ENCODE data around the gene ZNF831.

The ZNF831 gene

GRCh38 chr20:59157961-59158541 is 5.6 kb upstream of the ZNF831 start:
- DNase-seq (ENCODE audit: low read depth) = no peak

- no peak for DNase-seq (ENCODE audit: low read depth)
These were observed 4.9 kb upstream of the ZNF831 start for GRCh38 chr20:59158673-59159072.

DNA sequence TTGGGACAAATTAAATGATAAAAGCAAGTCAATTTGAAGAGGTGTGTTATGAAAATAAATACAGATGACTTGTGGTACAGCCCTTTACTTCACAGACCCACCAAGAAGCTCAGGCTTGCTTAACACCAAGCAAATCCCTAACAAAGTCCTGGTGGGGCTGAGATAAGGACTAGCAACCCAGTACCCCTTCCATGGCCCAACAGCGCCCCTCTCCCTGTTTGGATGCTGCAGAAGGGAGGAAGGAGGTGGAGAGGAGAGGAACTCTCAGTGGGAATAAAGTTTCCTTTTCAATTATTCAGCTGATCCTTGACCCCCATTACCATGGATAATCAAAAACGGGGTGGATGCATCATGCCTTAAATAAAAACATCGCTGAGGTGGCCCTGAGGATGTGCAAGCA is 4.5 kb upstream of the ZNF831 start:
- DNase-seq (ENCODE audit: low read depth) = no peak

GRCh38 chr20:59159493-59160376 is 3.9 kb upstream of the ZNF831 start:
- DNase-seq (ENCODE audit: low read depth) = no peak

- no peak for DNase-seq (ENCODE audit: low read depth)
These were observed 3.1 kb upstream of the ZNF831 start for GRCh38 chr20:59160389-59161115.

DNA sequence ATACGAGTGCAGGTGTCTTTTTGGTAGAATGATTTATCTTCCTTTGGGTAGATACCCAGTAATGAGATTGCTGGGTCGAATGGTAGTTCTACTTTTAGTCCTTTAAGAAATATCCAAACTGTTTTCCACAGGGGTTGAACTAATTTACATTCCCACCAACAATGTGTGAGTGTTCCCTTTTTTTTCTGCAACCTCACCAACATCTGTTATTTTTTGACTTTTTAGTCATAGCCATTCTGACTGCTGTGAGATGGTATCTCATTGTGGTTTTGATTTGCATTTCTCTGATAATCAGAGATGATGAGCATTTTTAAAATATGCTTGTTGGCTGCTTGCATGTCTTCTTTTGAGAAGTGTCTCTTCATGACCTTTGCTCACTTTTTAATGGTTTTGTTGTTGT is 1.9 kb upstream of the ZNF831 start:
- DNase-seq (ENCODE audit: low read depth) = no peak

GRCh38 chr20:59164686-59165391 is 1.2 kb downstream of the ZNF831 start:
- no peak for DNase-seq (ENCODE audit: low read depth)

GRCh38 chr20:59165396-59165795 is 1.8 kb downstream of the ZNF831 start:
- DNase-seq (ENCODE audit: low read depth) = no peak

DNA sequence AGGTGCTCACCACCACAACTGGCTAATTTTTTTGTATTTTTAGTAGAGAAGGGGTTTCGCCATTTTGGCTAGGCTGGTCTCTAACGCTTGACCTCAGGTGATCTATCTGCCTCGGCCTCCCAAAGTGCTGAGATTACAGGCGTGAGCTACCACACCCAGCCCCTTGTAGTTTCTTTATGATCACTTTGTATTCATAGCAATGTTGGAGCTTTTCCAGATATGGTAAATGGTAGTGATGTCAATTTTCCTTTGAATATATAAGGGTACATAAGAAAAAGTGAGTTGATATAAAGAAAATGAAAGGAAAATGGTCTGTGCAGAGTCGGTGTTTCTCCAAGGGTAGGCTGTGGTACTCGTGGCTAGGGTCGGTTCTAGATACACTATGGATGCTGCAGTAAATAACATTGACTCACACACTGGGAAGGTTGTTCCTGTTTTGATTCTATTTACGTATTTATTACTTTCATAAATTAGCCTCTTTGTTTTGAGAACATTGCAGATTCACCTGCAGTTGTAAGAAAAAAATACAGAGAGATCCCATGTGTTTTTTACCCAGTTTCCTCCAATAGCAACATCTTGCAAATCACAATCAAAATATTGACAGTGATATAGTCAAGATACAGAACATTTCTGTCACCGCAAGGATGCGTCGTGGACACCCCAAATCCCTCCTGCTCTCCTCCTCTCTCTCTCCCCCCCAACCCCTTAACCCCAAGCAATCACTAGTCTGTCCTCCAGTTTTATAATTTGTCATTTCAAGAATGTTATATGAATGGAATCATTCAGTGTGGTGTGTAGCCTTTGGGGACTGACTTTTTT is 2.5 kb downstream of the ZNF831 start:
- no peak for DNase-seq (ENCODE audit: low read depth)

GRCh38 chr20:59170406-59171349 is 7.1 kb downstream of the ZNF831 start:
- DNase-seq (ENCODE audit: low read depth) = no peak

DNA sequence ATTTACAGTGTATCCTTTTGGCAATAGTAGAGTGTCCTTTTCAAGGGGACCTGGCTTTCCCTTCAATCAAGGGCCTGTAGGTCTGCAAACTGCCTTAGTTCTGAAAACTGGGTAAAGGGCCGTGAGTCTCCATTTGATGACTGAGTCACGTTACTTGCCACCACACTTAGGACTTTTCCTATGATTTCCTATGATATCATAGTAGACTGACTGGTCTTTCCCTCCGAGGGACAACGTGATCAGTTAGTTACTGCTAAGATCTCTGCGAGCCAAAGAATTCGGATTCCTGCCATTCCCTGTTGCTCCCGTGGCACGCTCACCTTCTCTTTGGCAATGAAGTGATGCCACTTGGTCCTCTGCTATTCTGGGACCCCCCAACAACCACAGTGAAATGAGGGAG is 8.4 kb downstream of the ZNF831 start:
- DNase-seq (ENCODE audit: low read depth) = no peak

DNA sequence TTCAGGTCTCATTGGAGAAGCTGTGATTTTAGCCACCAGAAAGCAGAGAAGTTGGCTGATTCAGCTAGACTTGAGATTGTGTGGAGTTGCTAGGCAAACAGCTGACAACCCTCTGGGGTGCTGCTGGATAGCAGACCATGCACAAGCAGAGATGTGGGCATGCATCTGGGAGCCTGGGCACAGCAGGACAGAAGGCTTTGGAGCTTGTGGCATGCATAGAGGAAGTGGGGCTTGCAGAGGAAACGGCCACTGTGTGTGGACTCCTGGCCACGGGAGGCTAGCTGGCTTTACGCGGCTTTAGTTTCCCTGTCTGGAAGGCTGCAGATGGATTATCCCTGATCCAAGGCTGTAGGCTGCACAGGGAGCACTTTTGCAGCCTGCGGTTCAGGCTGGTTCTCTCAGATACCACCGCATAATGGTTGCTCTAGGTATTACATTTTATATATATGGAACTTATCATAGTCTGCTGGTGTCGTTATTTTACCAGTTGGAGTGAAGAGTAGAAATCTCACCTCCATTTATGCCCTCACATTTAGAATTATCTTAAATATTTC is 10.4 kb downstream of the ZNF831 start:
- no peak for DNase-seq (ENCODE audit: low read depth)

GRCh38 chr20:59175002-59175401 is 11.4 kb downstream of the ZNF831 start:
- no peak for DNase-seq (ENCODE audit: low read depth)

- DNase-seq (ENCODE audit: low read depth) = no peak
These were observed 12.2 kb downstream of the ZNF831 start for GRCh38 chr20:59175861-59176260.

DNA sequence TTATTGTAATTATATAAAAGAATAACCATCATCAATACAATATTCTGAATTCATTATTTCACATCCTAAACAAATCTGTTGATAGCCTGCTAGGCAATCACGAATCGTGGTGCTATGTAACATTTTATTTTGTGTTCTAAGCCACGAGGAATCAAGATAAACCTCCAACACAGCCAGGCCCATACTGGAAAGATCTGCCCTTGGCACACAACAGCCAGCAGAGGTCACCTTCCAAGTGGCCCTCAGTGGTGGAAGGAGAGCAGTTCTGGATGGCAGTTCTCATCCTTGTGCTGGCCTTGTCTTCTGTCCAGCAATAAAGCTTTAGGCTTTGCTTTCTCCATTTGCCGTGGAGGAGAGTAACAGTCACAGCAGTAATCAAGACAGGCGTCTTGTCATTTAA is 13.2 kb downstream of the ZNF831 start:
- no peak for DNase-seq (ENCODE audit: low read depth)

DNA sequence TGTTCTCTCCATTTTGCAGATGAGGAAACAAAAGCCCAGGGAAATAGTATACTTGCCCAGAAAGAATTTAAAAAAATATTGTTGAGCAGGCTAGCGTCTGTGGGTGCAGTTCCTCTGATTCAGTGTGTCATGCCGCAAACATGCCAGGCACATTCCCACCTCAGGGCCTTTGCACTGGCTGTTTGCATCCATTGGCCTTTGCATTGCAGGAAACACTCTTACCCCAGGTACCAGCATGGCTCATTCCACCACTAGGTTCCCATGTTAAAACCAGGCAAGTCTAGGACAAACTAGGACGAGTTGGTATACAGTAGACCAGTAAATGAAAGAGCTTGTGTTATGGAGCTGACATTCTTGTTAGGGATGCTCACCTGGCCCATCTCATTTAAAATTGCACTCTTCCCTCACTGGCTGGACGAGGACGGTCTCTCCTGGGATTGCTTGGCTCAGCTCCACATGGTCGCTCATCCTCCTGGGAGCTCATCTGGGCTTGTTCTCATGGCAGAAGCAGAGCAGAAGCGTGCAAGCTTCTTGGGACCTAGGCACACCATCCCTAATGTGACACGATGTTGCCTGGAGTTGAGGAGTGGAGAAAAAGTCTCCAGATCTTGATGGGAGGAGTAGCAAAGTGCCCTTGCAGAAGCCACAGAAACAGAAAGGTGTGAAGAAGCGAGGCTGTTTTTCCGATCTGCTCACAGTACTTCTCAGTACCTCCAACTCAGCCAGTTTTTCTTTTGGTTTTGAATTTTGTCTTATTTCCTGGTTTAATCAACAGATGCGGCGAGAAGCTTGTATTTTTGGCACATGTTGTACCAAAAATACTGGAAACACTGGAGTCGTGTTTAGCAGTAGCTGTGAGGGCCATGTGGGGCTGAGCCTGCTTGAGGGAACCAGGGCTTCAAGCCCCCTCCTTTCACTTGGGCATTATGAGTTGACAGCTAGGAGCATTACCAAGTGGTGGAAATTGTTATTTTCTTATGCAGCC is 13.9 kb downstream of the ZNF831 start:
- DNase-seq (ENCODE audit: low read depth) = no peak

- DNase-seq (ENCODE audit: low read depth) = no peak
These were observed 15.5 kb downstream of the ZNF831 start for GRCh38 chr20:59178983-59179595.

GRCh38 chr20:59179988-59180387 is 16.4 kb downstream of the ZNF831 start:
- no peak for DNase-seq (ENCODE audit: low read depth)
